GDM1 (cell line): Measurements from ENCODE around the gene ANGPTL7.
"Not testable (repeated sequence)": the region's sequence is repeated elsewhere in the genome, so short reads cannot be mapped to it uniquely, and the experiment has no call there.

Source experiments
- DNase-seq: peaks from one replicate; lab custom pipeline; 2025; lab: John Stamatoyannopoulos, UW

Gene ANGPTL7

DNA sequence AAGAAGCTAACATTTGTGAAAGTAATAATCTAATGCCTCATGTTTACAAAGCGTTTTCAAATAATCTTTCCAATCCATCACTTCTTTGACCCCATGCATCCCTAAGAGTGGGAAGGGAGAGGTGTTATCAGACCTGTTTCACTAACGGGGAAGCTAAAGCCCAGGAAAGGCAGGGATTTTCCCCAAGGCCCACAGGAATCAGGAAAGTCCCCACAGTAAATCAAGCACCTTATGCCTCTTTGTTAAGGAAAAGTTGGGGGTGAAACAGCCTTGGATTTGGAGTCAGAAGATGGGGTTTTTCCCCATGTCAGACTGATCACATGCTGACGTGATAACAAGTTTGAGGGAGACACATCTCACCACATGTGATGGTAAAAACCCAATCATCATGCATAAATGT, 20.0 kb upstream of the ANGPTL7 start:
- DNase-seq, result no peak

DNA sequence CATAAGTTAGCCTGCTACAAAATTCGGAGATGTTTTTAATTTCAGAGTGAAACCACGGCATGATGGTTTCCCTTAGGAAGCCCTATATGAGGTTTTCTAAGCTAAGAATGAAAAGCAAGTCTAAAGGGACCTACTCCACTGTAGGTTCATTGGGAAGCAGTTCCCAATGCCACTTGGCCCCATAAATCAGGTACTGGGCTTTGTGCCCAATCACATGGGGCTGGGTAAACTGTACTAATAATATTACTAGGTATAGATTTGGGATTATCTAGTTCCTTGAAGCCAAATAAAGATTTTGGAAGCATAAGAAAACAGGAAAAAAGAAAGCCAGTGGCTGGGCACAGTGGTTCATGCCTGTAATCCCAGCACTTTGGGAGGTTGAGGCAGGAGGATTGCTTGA, 19.1 kb upstream of the ANGPTL7 start:
- no peak for DNase-seq

GRCh38 chr1:11174261-11174942, 14.8 kb upstream of the ANGPTL7 start:
- no peak for DNase-seq

- DNase-seq, result no peak
These were observed 13.7 kb upstream of the ANGPTL7 start for GRCh38 chr1:11175461-11175860.

DNA sequence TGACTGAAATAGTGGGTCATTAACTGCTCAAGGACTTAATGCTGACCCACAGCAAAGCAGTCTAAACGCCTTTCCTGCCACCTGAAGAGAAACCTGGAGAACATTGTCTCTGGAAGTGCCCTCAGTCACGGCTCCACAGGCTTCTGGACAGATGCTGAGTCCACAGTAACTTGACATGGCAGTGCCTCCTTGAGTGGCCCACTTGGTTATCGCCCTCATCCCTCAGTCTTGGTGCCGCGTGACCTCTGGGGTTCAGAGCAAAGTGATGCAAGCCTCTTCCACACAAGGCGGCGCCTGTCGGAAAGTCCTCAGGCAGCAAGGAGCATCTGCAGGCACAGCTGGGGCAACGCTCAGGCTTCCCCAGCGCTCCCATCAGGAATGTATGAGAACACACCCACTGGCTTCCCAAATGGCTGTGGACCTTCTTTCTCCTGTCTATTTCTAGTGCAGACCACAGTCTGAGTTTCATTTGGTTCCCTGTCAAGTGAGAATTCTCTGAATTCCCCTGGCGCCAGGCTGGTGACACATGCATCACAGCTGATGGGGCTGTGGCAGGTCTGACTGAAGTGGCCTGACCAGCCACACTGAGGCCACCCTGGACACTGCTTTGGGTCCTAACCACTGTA, 13.0 kb upstream of the ANGPTL7 start:
- no peak for DNase-seq

- no peak for DNase-seq
These were observed 10.8 kb upstream of the ANGPTL7 start for GRCh38 chr1:11178021-11179015.

DNA sequence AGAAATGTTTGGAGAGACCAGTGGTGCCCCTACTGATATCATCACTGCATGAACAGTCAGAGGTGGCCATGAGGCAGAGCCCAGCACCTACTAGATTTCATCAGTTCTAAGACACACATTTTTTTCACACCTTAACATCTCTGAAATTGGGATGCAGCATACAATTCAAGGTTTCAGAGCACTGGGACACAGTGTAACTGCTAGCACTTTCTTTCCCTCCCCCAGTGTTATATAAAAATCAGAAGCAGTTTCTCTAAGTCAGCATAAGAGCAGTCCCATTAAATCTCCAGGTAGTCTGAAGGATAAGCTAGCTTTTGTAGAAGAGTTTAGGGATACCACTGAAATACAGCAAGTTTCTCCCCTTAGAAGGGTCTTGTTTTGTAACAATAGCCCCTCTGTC, 10.0 kb upstream of the ANGPTL7 start:
- DNase-seq, result no peak

DNA sequence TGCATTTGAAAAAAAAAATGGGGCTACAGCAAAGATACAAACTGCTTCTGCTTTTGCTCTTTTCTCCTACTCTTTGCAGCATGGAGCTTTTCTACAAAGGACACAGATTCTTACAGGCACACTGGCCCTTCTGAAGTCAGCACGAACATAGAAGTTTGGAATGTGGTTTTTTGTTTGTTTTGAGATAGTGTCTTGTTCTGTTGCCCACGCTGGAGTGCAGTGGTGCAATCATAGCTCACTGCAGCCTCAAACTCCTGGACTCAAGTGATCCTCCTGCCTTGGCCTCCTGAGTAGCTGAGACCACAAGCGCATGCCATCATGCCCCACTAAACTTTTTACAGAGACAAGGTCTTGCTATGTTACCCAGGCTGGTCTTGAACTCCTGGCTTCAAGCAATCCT, 9.4 kb upstream of the ANGPTL7 start:
- DNase-seq, result not testable (repeated sequence)

- no peak for DNase-seq
These were observed 8.8 kb upstream of the ANGPTL7 start for GRCh38 chr1:11180342-11180744.

DNA sequence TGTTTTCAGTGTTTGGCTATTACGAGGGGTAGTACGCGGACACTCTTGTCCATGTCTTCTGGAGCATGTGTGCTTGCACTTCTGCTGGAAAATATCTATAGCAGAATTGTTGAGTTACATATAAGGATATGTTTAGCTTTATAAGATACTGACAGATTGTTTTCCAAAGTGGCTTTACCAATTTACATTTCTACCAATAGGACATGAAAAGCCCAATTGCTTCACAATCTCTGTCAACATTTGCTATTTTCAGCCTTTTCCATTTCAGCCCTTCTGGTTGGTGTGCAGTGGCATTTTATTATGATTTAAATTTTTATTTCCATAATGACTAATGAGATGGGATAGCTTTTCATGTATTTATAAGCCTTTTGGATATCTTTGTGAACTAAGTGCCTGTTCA, 6.3 kb upstream of the ANGPTL7 start:
- DNase-seq, result no peak

- DNase-seq, result no peak
These were observed 4.2 kb upstream of the ANGPTL7 start for GRCh38 chr1:11184973-11185372.

DNA sequence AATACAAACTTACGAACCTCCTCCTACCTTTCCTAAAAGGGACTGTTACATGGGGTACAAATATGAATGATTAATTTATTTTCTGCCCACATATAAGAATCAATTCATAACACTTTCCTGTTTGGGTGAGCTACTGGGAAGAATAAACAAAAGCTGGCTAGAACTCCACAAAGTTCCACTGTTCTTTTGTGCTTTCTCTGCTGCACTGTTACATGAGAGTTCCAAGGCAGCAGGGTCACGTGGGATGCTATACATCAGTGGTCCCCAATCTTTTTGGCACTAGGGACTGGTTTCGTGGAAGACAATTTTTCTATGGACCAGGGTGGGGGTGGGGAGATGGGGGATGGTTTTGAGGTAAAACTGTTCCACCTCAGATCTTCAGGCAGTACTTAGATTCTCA, 2.2 kb upstream of the ANGPTL7 start:
- DNase-seq, result no peak

GRCh38 chr1:11187494-11187893, 1.7 kb upstream of the ANGPTL7 start:
- DNase-seq, result no peak

DNA sequence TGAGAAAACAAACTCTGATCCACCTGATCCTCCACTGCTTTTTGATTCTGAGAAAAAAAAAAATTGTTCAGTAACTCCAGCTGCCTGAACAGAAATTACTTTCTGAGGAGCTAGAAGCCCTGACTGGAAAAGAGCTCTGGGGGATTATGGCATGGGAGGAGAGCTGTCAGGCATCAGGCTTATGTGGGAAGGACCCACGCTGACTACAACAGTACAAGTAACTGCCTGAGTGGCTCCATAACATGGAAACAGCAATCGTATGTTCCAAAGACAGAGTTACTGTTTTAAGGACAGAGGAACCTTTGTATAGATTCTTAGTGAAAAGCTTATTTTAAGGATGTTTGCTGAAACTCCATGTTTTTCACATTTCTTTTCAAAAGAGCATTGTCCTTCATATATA, 1.2 kb upstream of the ANGPTL7 start:
- DNase-seq, result no peak

- no peak for DNase-seq
These were observed 774 bp upstream of the ANGPTL7 start for GRCh38 chr1:11188381-11188780.

DNA sequence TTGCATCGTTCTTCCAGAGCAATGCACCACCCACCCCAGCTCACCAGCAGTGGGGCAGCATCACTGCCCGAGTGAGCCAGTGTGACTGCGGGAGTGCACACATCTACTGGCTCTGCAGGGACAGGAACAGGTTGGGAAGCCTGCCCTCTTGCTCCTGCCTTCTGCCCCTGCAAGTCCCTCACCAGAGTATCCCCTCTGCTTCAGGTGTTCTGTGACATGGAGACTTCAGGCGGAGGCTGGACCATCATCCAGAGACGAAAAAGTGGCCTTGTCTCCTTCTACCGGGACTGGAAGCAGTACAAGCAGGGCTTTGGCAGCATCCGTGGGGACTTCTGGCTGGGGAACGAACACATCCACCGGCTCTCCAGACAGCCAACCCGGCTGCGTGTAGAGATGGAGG, 4.2 kb downstream of the ANGPTL7 start:
- no peak for DNase-seq

DNA sequence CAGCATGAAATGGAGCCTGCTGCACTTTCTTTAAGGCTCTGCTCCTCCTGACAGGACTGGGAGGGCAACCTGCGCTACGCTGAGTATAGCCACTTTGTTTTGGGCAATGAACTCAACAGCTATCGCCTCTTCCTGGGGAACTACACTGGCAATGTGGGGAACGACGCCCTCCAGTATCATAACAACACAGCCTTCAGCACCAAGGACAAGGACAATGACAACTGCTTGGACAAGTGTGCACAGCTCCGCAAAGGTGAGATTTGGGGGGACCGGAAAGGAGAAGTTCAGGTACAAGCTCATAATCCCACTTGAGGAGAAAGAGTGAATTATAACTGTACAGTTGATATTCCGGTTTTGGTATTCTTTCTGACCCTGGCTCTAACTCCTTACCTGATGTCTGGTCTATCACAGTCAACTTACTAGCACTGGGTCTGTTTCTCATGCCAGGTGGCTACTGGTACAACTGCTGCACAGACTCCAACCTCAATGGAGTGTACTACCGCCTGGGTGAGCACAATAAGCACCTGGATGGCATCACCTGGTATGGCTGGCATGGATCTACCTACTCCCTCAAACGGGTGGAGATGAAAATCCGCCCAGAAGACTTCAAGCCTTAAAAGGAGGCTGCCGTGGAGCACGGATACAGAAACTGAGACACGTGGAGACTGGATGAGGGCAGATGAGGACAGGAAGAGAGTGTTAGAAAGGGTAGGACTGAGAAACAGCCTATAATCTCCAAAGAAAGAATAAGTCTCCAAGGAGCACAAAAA, 5.4 kb downstream of the ANGPTL7 start:
- no peak for DNase-seq

GRCh38 chr1:11196945-11197344, 7.8 kb downstream of the ANGPTL7 start:
- DNase-seq, result no peak

DNA sequence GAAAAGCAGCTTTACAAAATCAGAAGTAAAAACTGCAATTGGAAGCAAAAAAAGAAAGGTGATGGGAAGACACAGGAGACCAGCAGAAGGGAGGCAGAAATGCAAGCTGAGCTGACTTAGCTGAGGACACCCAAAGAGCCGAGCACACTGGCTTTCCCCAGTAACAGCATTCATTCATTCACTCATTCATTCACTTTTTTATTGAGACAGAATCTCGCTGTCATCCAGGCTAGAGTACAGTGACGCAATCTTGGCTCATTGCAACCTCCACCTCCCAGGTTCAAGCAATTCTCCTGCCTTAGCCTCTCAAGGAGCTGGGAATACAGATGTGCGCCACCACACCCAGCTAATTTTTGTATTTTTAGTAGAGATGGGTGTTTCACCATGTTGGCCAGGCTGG, 8.2 kb downstream of the ANGPTL7 start:
- no peak for DNase-seq

DNA sequence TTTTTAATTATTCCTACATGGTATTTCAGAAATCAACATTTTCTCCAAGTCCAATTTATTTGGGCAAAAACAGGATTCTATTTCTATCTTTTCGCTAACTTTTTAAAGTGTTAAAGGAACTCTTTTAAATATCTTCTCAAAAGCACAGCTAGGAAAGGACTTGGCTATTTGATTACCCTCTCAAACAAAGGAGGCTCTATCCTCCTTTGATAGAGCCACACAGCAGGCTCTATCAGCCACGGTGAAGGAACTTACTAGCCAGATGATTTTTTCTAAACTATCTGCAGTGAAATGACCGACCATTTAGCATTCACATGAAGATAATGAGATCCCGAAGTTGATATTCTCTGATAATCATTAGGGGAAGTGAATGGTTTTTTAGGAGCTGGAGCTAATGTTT, 9.1 kb downstream of the ANGPTL7 start:
- no peak for DNase-seq

DNA sequence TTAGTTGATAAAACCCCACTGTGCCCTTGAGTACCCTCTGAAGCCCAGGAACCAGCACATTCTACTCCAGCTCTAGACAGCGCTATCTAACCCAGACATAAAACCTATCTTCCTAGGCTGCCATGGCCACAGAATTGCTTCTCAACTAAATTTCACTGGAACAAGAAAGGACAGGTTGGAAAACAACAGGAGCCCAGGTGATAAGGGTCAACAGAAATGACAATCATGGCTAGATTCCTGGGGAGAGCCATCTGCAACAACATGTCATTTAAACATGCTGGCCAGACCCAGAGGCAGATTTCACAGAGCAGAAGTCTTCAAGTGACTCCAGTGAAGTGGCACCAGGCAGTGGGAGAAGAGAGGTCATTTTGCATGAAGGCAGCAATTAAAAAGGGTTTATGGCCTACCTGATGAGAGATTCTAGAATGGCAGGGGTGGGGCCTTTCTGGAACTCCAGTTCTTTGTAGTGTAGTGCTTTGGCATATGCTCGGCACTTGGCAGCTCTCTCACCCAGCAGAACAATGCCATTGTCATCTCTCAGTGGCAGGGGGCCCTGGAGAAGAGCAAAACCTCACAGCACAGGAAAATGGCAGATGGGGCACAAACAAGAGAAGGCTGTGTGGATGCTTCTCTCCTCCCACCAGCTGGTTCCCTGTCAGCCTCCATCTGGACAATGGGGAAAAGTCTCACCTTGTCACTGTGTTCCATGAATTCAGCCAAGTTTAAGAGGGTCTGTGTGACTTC, 9.9 kb downstream of the ANGPTL7 start:
- DNase-seq, result no peak
